HepG2 (cell line): ENCODE results near the gene PLPP3. TPM values are rescaled to one million over a fixed set of nuclear protein-coding genes. Genes with fewer than 3 reads are reported as not detected.

ENCODE experiments used
- ATF3 ChIP-seq: sonication (generic); formaldehyde crosslinking; IDR thresholded peaks from 2 replicates; pipeline ENCODE4 v1.4.0; 2020; ENCODE audit warnings: missing genetic modification reagents
- CEBPB ChIP-seq: IDR thresholded peaks from 2 replicates; pipeline ENCODE4 v1.6.1; 2011; ENCODE audit warnings: low read depth, low read length, improper control_type of control experiment, borderline replicate concordance
- HDAC2 ChIP-seq: sonication (generic); formaldehyde crosslinking; IDR thresholded peaks from 2 replicates; pipeline ENCODE4 v1.4.0; 2020; ENCODE audit warnings: missing genetic modification reagents
- HNF1B ChIP-seq: sonication (generic); formaldehyde crosslinking; IDR thresholded peaks from 2 replicates; pipeline ENCODE4 v1.5.1; 2020; ENCODE audit warnings: mild to moderate bottlenecking, moderate library complexity, missing genetic modification reagents
- HNF4G ChIP-seq, 2 experiments: sonication (generic) in 1 of 2; formaldehyde crosslinking in 1 of 2; IDR thresholded peaks; 2 replicates each; pipeline versions ENCODE4 v1.4.0 to v1.6.1; 2011 to 2020; ENCODE audit warnings: borderline replicate concordance in 2 of 2, low read depth in 2 of 2, mild to moderate bottlenecking in 2 of 2, low read length in 1 of 2, missing genetic modification reagents in 1 of 2, moderate library complexity in 1 of 2
- HOMEZ ChIP-seq: IDR thresholded peaks from 2 replicates; pipeline ENCODE4 v1.6.1; 2016; ENCODE audit warnings: low read depth
- IRX3 ChIP-seq: sonication (generic); formaldehyde crosslinking; IDR thresholded peaks from 2 replicates; pipeline ENCODE4 v1.8.1; 2023; ENCODE audit warnings: mild to moderate bottlenecking, low read depth, missing genetic modification reagents, borderline replicate concordance
- JUN ChIP-seq: sonication (generic); formaldehyde crosslinking; IDR thresholded peaks from 2 replicates; pipeline ENCODE4 v1.4.0; 2020; ENCODE audit warnings: mild to moderate bottlenecking, missing genetic modification reagents
- MED13 ChIP-seq: sonication (generic); formaldehyde crosslinking; IDR thresholded peaks from 2 replicates; pipeline ENCODE4 v1.5.0; 2020; ENCODE audit warnings: missing genetic modification reagents
- NFYC ChIP-seq: IDR thresholded peaks from 2 replicates; pipeline ENCODE4 v1.6.1; 2016; ENCODE audit warnings: missing genetic modification reagents, missing compliant biosample characterization
- NR2F1 ChIP-seq, 2 experiments: fragments of 450-650 bp in 1 of 2; formaldehyde crosslinking in 1 of 2; IDR thresholded peaks; 2 replicates each; pipeline versions ENCODE4 v1.5.0 to v1.6.1; 2016 to 2020; ENCODE audit warnings: mild to moderate bottlenecking in 1 of 2, missing compliant biosample characterization in 1 of 2, missing genetic modification reagents in 1 of 2, moderate library complexity in 1 of 2
- RARA ChIP-seq: IDR thresholded peaks from 2 replicates; pipeline ENCODE4 v1.6.1; 2016; ENCODE audit warnings: missing genetic modification reagents, missing compliant biosample characterization
- SMAD1 ChIP-seq: sonication (generic); formaldehyde crosslinking; IDR thresholded peaks from 2 replicates; pipeline ENCODE4 v1.4.0; 2020; ENCODE audit warnings: missing genetic modification reagents, low read depth, mild to moderate bottlenecking, borderline replicate concordance
- SMC3 ChIP-seq: IDR thresholded peaks from 2 replicates; pipeline ENCODE4 v1.6.1; 2011; ENCODE audit warnings: low read length, improper control_type of control experiment
- SMYD3 ChIP-seq: sonication (generic); formaldehyde crosslinking; IDR thresholded peaks from 2 replicates; pipeline ENCODE4 v1.8.1; 2023; ENCODE audit warnings: mild to moderate bottlenecking, missing genetic modification reagents
- SOX6 ChIP-seq, 2 experiments: fragments of 450-650 bp in 1 of 2; sonication (generic) in 1 of 2; formaldehyde crosslinking in 1 of 2; IDR thresholded peaks; 2 replicates each; pipeline versions ENCODE4 v1.4.0 to v1.6.1; 2017 to 2020; ENCODE audit warnings: antibody characterized with exemption in 1 of 2, mild to moderate bottlenecking in 1 of 2, missing genetic modification reagents in 1 of 2
- THAP11 ChIP-seq: IDR thresholded peaks from 2 replicates; pipeline ENCODE4 v1.6.1; 2016; ENCODE audit warnings: missing biosample characterization, missing genetic modification reagents
- THRA ChIP-seq: sonication (generic); formaldehyde crosslinking; IDR thresholded peaks from 2 replicates; pipeline ENCODE4 v1.4.0; 2020; ENCODE audit warnings: missing genetic modification reagents, borderline replicate concordance
- ZNF275 ChIP-seq: sonication (generic); formaldehyde crosslinking; IDR thresholded peaks from 2 replicates; pipeline ENCODE4 v1.8.0; 2022; ENCODE audit warnings: missing genetic modification reagents, mild to moderate bottlenecking, inconsistent platforms, borderline replicate concordance
- ZNF292 ChIP-seq: sonication (generic); formaldehyde crosslinking; IDR thresholded peaks from 2 replicates; pipeline ENCODE4 v1.8.1; 2022; ENCODE audit warnings: mild to moderate bottlenecking, low read depth, missing genetic modification reagents, borderline replicate concordance
- ZNF709 ChIP-seq: sonication (generic); formaldehyde crosslinking; IDR thresholded peaks from 2 replicates; pipeline ENCODE4 v1.5.0; 2020; ENCODE audit warnings: mild to moderate bottlenecking, missing genetic modification reagents
- ZNF816 ChIP-seq: sonication (generic); formaldehyde crosslinking; IDR thresholded peaks from 2 replicates; pipeline ENCODE4 v1.8.0; 2022; ENCODE audit warnings: missing genetic modification reagents, mild to moderate bottlenecking, borderline replicate concordance
- polyA plus RNA-seq, 8 experiments: library from polyadenylated mRNA; depleted of rRNA in 3 of 8; stranded (reverse) in 7 of 8; unstranded in 1 of 8; fragments of >200 nt; fragmentation: Illumina TruSeq in 4 of 8; extraction: Trizol in 4 of 8; gene quantifications; 2 replicates each; pipeline versions ENCODE4 v1.2.1 to v1.2.3, GENCODE V29; 2011 to 2016; ENCODE audit warnings: low read depth in 4 of 8, missing spikeins in 1 of 8, mixed read lengths in 1 of 8; ENCODE audit not compliant: insufficient read depth in 1 of 8
- total RNA-seq, 5 experiments: library from RNA; depleted of rRNA; stranded (reverse); fragments of >200 nt; fragmentation: Illumina TruSeq; extraction: Trizol; gene quantifications; 2 replicates each; pipeline ENCODE4 v1.2.3, GENCODE V29; 2016; ENCODE audit warnings: low read depth in 1 of 5

Gene PLPP3
- total and polyA plus RNA-seq, 2 of the 13 experiments (the other 11 are each of a cell fraction or from before 2014, with no cell fraction given) = 49.7 to 65.8 TPM

- peak; percentile 66 for TF ChIP-seq THRA (CRISPR knock-in tag)
- no peak for TF ChIP-seq SMAD1 (CRISPR knock-in tag)
- TF ChIP-seq NFYC (CRISPR knock-in tag) = no peak
- TF ChIP-seq ZNF292 = peak; percentile 24; the same call in 1 of the 2 replicates
- peak; percentile 34; the same call in 1 of the 2 replicates for TF ChIP-seq HOMEZ (CRISPR knock-in tag)
- peak; percentile 91 for TF ChIP-seq HNF4G (IDR thresholded peaks at IDR 0.05; ENCODE audit: borderline replicate concordance, low read depth, low read length)
- peak; percentile 79; the same call in 1 of the 2 replicates for TF ChIP-seq HNF4G (CRISPR knock-in tag; IDR thresholded peaks at IDR 0.05; ENCODE audit: borderline replicate concordance, low read depth)
- TF ChIP-seq RARA (CRISPR knock-in tag) = peak; percentile 79; the same call in 1 of the 2 replicates
- TF ChIP-seq MED13 = peak; percentile 28; the same call in 1 of the 2 replicates
- TF ChIP-seq SMC3 = peak; percentile 43
- no peak for TF ChIP-seq IRX3 (CRISPR knock-in tag)
- TF ChIP-seq ATF3 (CRISPR knock-in tag) = peak; percentile 65; the same call in 1 of the 2 replicates
- TF ChIP-seq CEBPB = peak; percentile 91
- TF ChIP-seq SMYD3 = no peak
- TF ChIP-seq HNF1B (CRISPR knock-in tag) = peak; percentile 39; the same call in 1 of the 2 replicates
- TF ChIP-seq NR2F1 (CRISPR knock-in tag; IDR thresholded peaks at IDR 0.05) = peak; percentile 52 to 67; a peak in 2 of 4 replicates
- no peak for TF ChIP-seq SOX6 (IDR thresholded peaks at IDR 0.05)
- peak; percentile 81 for TF ChIP-seq SOX6 (CRISPR knock-in tag; IDR thresholded peaks at IDR 0.05)
- no peak; the same call in 1 of the 2 replicates for TF ChIP-seq JUN (CRISPR knock-in tag)
- peak; percentile 26; the same call in 1 of the 2 replicates for TF ChIP-seq ZNF816 (CRISPR knock-in tag)
- TF ChIP-seq ZNF709 (CRISPR knock-in tag) = no peak
- TF ChIP-seq ZNF275 (CRISPR knock-in tag) = no peak
- TF ChIP-seq THAP11 (CRISPR knock-in tag) = peak; percentile 32; the same call in 1 of the 2 replicates
- TF ChIP-seq HDAC2 (CRISPR knock-in tag) = peak; percentile 82
These were observed 130.6 kb downstream of the PLPP3 start (continued) for GRCh38 chr1:56448529-56449300.
